Thyroid gland (tissue), 4 donors: ENCODE data around the gene TMEM117. TPM values are rescaled to one million over a fixed set of nuclear protein-coding genes. Genes with fewer than 3 reads are reported as not detected.
"Not testable (repeated sequence)": the region's sequence is repeated elsewhere in the genome, so short reads cannot be mapped to it uniquely, and the experiment has no call there.

Source experiments
- DNase-seq, 2 donors: peaks; one replicate each; pipeline ENCODE4 v3.0.0-alpha.2; 2019
- H3K27ac ChIP-seq, 3 donors: fragments of 200-600 bp; sonication (generic); 1 replicate in 2 of 3; 2 replicates in 1 of 3; pipeline ENCODE4 v1.5.1; 2016 to 2019; ENCODE audit warnings: mild to moderate bottlenecking in 1 of 3, moderate library complexity in 1 of 3
- H3K27me3 ChIP-seq: fragments of 200-600 bp; sonication (generic); one replicate; pipeline ENCODE4 v1.5.1; 2019
- H3K36me3 ChIP-seq, 2 donors: fragments of 200-600 bp; sonication (generic); one replicate each; pipeline ENCODE4 v1.5.1; 2016 to 2019
- H3K4me1 ChIP-seq, 2 donors: fragments of 200-600 bp; sonication (generic); one replicate each; pipeline ENCODE4 v1.5.1; 2017 to 2019
- H3K4me3 ChIP-seq, 3 donors: fragments of 200-600 bp; sonication (generic); replicated peaks in 1 of 3; 1 replicate in 2 of 3; 2 replicates in 1 of 3; pipeline ENCODE4 v1.5.1; 2016; ENCODE audit warnings: mild to moderate bottlenecking in 1 of 3
- H3K9me3 ChIP-seq: fragments of 200-600 bp; sonication (generic); one replicate; pipeline ENCODE4 v1.5.1; 2017
- POLR2A ChIP-seq, 2 donors: fragments of 450-650 bp; IDR thresholded peaks; one replicate each; pipeline ENCODE4 v1.6.1; 2017; ENCODE audit warnings: antibody characterized with exemption in 2 of 2, mild to moderate bottlenecking in 2 of 2, moderate library complexity in 1 of 2
- WGBS, 2 donors: methylation state at CpG; one replicate each; pipeline ENCODE4 v1.1.5; 2017; 5-methylcytosine and 5-hydroxymethylcytosine counted together
- intact Hi-C: fragments of 100-400 bp; cut with DNase I; formaldehyde crosslinking; loops from one replicate; pipeline ENCODE4 v1.15.1; 2023
- total RNA-seq, 4 donors: library from RNA; depleted of rRNA; stranded (reverse); fragments of >200 nt; gene quantifications; one replicate each; pipeline ENCODE4 v1.2.3, GENCODE V29; 2016
- TF ChIP-seq, protein P1 (sequence below), 6 experiments: fragments of 200-600 bp in 3 of 6; fragments of 450-650 bp in 3 of 6; sonication (generic) in 3 of 6; IDR thresholded peaks; one replicate each; pipeline ENCODE4 v1.5.1; 2016 to 2019; ENCODE audit warnings: antibody characterized with exemption in 6 of 6, mild to moderate bottlenecking in 2 of 6, inconsistent platforms in 1 of 6, moderate library complexity in 1 of 6

TMEM117 gene
- total RNA-seq, 4 donors from 2014 or later: 18.9 to 32.4 (median 24.7) TPM

GRCh38 chr12:44246482-44247105, 410.7 kb downstream of the TMEM117 start:
- DNase-seq: no peak
- TF ChIP-seq, protein P1, sequence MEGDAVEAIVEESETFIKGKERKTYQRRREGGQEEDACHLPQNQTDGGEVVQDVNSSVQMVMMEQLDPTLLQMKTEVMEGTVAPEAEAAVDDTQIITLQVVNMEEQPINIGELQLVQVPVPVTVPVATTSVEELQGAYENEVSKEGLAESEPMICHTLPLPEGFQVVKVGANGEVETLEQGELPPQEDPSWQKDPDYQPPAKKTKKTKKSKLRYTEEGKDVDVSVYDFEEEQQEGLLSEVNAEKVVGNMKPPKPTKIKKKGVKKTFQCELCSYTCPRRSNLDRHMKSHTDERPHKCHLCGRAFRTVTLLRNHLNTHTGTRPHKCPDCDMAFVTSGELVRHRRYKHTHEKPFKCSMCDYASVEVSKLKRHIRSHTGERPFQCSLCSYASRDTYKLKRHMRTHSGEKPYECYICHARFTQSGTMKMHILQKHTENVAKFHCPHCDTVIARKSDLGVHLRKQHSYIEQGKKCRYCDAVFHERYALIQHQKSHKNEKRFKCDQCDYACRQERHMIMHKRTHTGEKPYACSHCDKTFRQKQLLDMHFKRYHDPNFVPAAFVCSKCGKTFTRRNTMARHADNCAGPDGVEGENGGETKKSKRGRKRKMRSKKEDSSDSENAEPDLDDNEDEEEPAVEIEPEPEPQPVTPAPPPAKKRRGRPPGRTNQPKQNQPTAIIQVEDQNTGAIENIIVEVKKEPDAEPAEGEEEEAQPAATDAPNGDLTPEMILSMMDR (IDR thresholded peaks at IDR 0.05): no peak
- TF ChIP-seq POLR2A (IDR thresholded peaks at IDR 0.05): no peak
- H3K9me3 ChIP-seq: no peaks in the 10 kb centered on the region
- H3K4me1 ChIP-seq: no peaks in the 10 kb centered on the region
- WGBS, 2 donors: 73 to 78% methylated on average over 3 of the region's 3 CpGs
- H3K36me3 ChIP-seq: no peaks in the 10 kb centered on the region
- intact Hi-C loops: no loop called here
- H3K4me3 ChIP-seq: no peak overlapping the region
- H3K27me3 ChIP-seq: no peaks in the 10 kb centered on the region
- no peak overlapping the region for H3K27ac ChIP-seq

- no peaks in the 10 kb centered on the region for H3K27me3 ChIP-seq
- H3K4me3 ChIP-seq: no peak overlapping the region
- no peak overlapping the region for H3K27ac ChIP-seq
- no peak for DNase-seq
- intact Hi-C loops: no loop called here
- TF ChIP-seq, protein P1 (IDR thresholded peaks at IDR 0.05): no peak
- no peak for TF ChIP-seq POLR2A (IDR thresholded peaks at IDR 0.05)
- H3K36me3 ChIP-seq: no peaks in the 10 kb centered on the region
- 75 to 82% methylated on average over 4 of the region's 4 CpGs for WGBS, 2 donors
- no peaks in the 10 kb centered on the region for H3K4me1 ChIP-seq
- H3K9me3 ChIP-seq: no peaks in the 10 kb centered on the region
These were observed 411.7 kb downstream of the TMEM117 start for GRCh38 chr12:44247588-44247987.

GRCh38 chr12:44248436-44248835, 412.6 kb downstream of the TMEM117 start:
- 95 to 100% methylated on average over 3 to 4 of the region's 4 CpGs for WGBS, 2 donors
- no peak for DNase-seq
- H3K4me1 ChIP-seq: no peaks in the 10 kb centered on the region
- TF ChIP-seq, protein P1 (IDR thresholded peaks at IDR 0.05): no peak
- no peak for TF ChIP-seq POLR2A (IDR thresholded peaks at IDR 0.05)
- intact Hi-C loops: no loop called here
- H3K4me3 ChIP-seq: no peak overlapping the region
- H3K27me3 ChIP-seq: no peaks in the 10 kb centered on the region
- no peaks in the 10 kb centered on the region for H3K36me3 ChIP-seq
- H3K9me3 ChIP-seq: no peaks in the 10 kb centered on the region
- H3K27ac ChIP-seq: no peak overlapping the region

GRCh38 chr12:44250440-44250839, 414.6 kb downstream of the TMEM117 start:
- H3K27ac ChIP-seq, H3K4me3 ChIP-seq, H3K9me3 ChIP-seq, H3K27me3 ChIP-seq, intact Hi-C loops, H3K4me1 ChIP-seq, DNase-seq, H3K36me3 ChIP-seq: not testable (repeated sequence)
- 97 to 100% methylated on average over 1 of the region's 1 CpG for WGBS, 2 donors

- Histone ChIP-seq H3K4me3 (no peak overlapping the region), H3K27ac (no peak overlapping the region), H3K4me1 (no peaks in the 10 kb centered on the region), H3K36me3 (no peaks in the 10 kb centered on the region), H3K27me3 (no peaks in the 10 kb centered on the region), H3K9me3 (no peaks in the 10 kb centered on the region)
- intact Hi-C loops: no loop called here
- DNase-seq: no peak
- TF ChIP-seq, protein P1 (IDR thresholded peaks at IDR 0.05): no peak
- no peak for TF ChIP-seq POLR2A (IDR thresholded peaks at IDR 0.05)
- WGBS, 2 donors: 78 to 83% methylated on average over 2 of the region's 2 CpGs
These were observed 417.5 kb downstream of the TMEM117 start for GRCh38 chr12:44253338-44253856.
